Measurements from ENCODE around the gene DYRK1B. TPM values are rescaled to one million over a fixed set of nuclear protein-coding genes. Genes with fewer than 3 reads are reported as not detected.
"Not testable (repeated sequence)": the region's sequence is repeated elsewhere in the genome, so short reads cannot be mapped to it uniquely, and the experiment has no call there.

The DYRK1B gene
- total RNA-seq, 1 experiment from 2014 or later = 322 TPM

GRCh38 chr19:39809368-39809767, 24.6 kb downstream of the DYRK1B start:
- no peak for TF ChIP-seq POLR2AphosphoS5 (IDR thresholded peaks at IDR 0.05; ENCODE audit: low read depth, low read length)
- no peak for TF ChIP-seq SIN3A (IDR thresholded peaks at IDR 0.05; ENCODE audit: borderline replicate concordance, insufficient read depth, low read depth, low read length)
- no peak for TF ChIP-seq CTCF (IDR thresholded peaks at IDR 0.05)
- TF ChIP-seq REST (IDR thresholded peaks at IDR 0.05; ENCODE audit: insufficient read depth in 1 of 2, low read depth in 2 of 2, low read length in 1 of 2) = no peak
- TF ChIP-seq TCF7L2 (IDR thresholded peaks at IDR 0.05; ENCODE audit: low read depth, low read length) = no peak
- ChIA-PET POLR2A (interaction anchor here (0.6 to 1.9 kb wide), 2 partner anchors 24 to 119 kb away, joined by 5 to 20 read pairs; partner anchors contain the start of gene DYRK1B), CTCF (interaction anchor here (0.6 to 12.0 kb wide), 8 partner anchors 16 to 369 kb away, joined by 3 to 248 read pairs (median 4); partner anchors contain the start of genes FBL and PSMC4)
- ATAC-seq (no peak), DNase-seq (ENCODE audit: low read depth, low spot score) (no peak)
- in situ Hi-C loops (cut with HindIII; ENCODE audit: low pct_unique_long_range_greater_than_20kb, low sequenced_read_pairs) = no loop called here
- H3K4me1 ChIP-seq (ENCODE audit: control insufficient read depth, insufficient read depth, low read length) = no peaks in the 10 kb centered on the region
- no peak overlapping the region for H3K27ac ChIP-seq (ENCODE audit: low read length)
- H3K27me3 ChIP-seq (ENCODE audit: control insufficient read depth, insufficient read depth, low read length) = no peaks in the 10 kb centered on the region
- intact Hi-C loops (cut with micrococcal nuclease; ENCODE audit: unreplicated experiment) = no loop called here
- no peaks in the 10 kb centered on the region for H3K36me3 ChIP-seq (ENCODE audit: control insufficient read depth, insufficient read depth, low read length)
- no peak overlapping the region for H3K4me3 ChIP-seq (ENCODE audit: low read depth in 2 of 2, low read length in 2 of 2)
- H3K9me3 ChIP-seq (ENCODE audit: control insufficient read depth, insufficient read depth, low read depth, low read length) = peaks cover 19% of the 10 kb centered on the region
- no TSS peak for BruUV-seq (replicated peaks)

DNA sequence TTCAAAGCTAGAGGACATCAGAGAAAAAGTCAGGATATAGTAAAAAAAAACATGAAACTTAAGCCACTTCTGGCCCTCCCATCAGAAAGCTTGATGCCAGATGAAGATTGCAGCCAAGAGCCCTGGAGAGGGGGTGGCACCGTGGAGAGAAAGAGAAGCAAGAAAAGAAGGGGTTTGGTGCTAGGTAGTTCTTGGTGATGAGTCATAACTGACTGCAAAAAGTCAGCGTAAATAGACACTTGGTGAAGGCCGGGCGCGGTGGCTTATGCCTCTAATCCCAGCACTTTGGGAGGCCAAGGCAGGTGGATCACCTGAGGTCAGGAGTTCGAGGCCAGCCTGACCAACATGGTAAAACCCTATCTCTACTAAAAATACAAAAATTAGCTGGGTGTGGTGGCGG, 25.3 kb downstream of the DYRK1B start:
- in situ Hi-C loops (cut with HindIII; ENCODE audit: low pct_unique_long_range_greater_than_20kb, low sequenced_read_pairs); intact Hi-C loops (cut with micrococcal nuclease; ENCODE audit: unreplicated experiment); H3K27me3 ChIP-seq (ENCODE audit: control insufficient read depth, insufficient read depth, low read length); H3K36me3 ChIP-seq (ENCODE audit: control insufficient read depth, insufficient read depth, low read length); H3K27ac ChIP-seq (ENCODE audit: low read length); H3K4me1 ChIP-seq (ENCODE audit: control insufficient read depth, insufficient read depth, low read length); BruUV-seq (replicated peaks); DNase-seq (ENCODE audit: low read depth, low spot score); H3K4me3 ChIP-seq (ENCODE audit: low read depth in 2 of 2, low read length in 2 of 2); ATAC-seq: not testable (repeated sequence)
- peaks cover 19% of the 10 kb centered on the region for H3K9me3 ChIP-seq (ENCODE audit: control insufficient read depth, insufficient read depth, low read depth, low read length)
- CTCF ChIA-PET = interaction anchor here (0.6 to 12.0 kb wide), 8 partner anchors 16 to 368 kb away, joined by 3 to 248 read pairs (median 3); partner anchors contain the start of genes FBL and PSMC4
- POLR2A ChIA-PET = interaction anchor here (0.6 to 1.0 kb wide), 7 partner anchors 8 to 373 kb away, joined by 3 to 9 read pairs (median 5); partner anchors contain the start of genes DYRK1B and RPS16

- H3K27me3 ChIP-seq (ENCODE audit: control insufficient read depth, insufficient read depth, low read length) = peaks cover 12% of the 10 kb centered on the region
- CTCF ChIA-PET = interaction anchor here (0.6 to 12.0 kb wide), 9 partner anchors 15 to 762 kb away, joined by 3 to 248 read pairs (median 5); partner anchors contain the start of genes DYRK1B and FBL
- in situ Hi-C loops (cut with HindIII; ENCODE audit: low pct_unique_long_range_greater_than_20kb, low sequenced_read_pairs) = no loop called here
Measured at GRCh38 chr19:39807846-39808364, 26.1 kb downstream of the DYRK1B start.

More at GRCh38 chr19:39807846-39808364, 26.1 kb downstream of the DYRK1B start:
- Histone ChIP-seq H3K9me3 (ENCODE audit: control insufficient read depth, insufficient read depth, low read depth, low read length) (peaks cover 19% of the 10 kb centered on the region), H3K36me3 (ENCODE audit: control insufficient read depth, insufficient read depth, low read length) (no peaks in the 10 kb centered on the region), H3K4me3 (ENCODE audit: low read depth in 2 of 2, low read length in 2 of 2) (no peak overlapping the region), H3K27ac (ENCODE audit: low read length) (no peak overlapping the region), H3K4me1 (ENCODE audit: control insufficient read depth, insufficient read depth, low read length) (peaks cover 3% of the 10 kb centered on the region; the same call in 1 of the 2 replicates)
- TF ChIP-seq TCF7L2 (IDR thresholded peaks at IDR 0.05; ENCODE audit: low read depth, low read length) (no peak), POLR2AphosphoS5 (IDR thresholded peaks at IDR 0.05; ENCODE audit: low read depth, low read length) (no peak), REST (IDR thresholded peaks at IDR 0.05; ENCODE audit: insufficient read depth in 1 of 2, low read depth in 2 of 2, low read length in 1 of 2) (no peak), CTCF (IDR thresholded peaks at IDR 0.05) (no peak), SIN3A (IDR thresholded peaks at IDR 0.05; ENCODE audit: borderline replicate concordance, insufficient read depth, low read depth, low read length) (no peak)
- BruUV-seq (replicated peaks) = no TSS peak
- ATAC-seq (no peak), DNase-seq (ENCODE audit: low read depth, low spot score) (no peak)
- POLR2A ChIA-PET = interaction anchor here (0.5 to 1.9 kb wide), 7 partner anchors 13 to 372 kb away, joined by 3 to 11 read pairs (median 5); partner anchors contain the start of genes DYRK1B and RPS16
- intact Hi-C loops (cut with micrococcal nuclease; ENCODE audit: unreplicated experiment) = no loop called here

All from Panc1 (cell line).